NOMO-1 treated with dmso at 0.1 percent for 144 hours (cell line): ENCODE results near the gene SPOCK1.

ENCODE experiments used
- DNase-seq: peaks from one replicate; lab custom pipeline; 2025; ENCODE audit not compliant: unreplicated experiment; lab: John Stamatoyannopoulos, UW

Gene SPOCK1

DNA sequence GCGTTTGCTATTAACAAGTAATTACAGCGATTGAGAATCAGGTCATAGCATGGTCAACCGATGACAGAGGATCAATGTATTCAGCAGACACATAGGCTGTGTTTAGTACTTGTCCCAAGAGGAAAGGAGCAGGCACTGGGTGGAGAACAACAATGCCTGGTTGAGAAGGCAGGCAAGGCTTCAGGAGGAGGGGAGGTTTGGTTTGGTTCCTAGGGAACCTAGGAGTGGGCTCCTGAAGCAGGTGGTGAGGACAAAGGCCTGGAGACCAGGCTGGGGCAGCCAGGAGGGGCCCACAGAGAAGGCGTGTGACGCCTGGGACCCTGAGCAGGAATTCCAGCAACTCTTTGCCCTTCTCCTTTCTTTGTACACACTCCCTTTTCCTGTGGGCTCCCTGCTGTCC is 195.6 kb downstream of the SPOCK1 start:
- DNase-seq = no peak

DNA sequence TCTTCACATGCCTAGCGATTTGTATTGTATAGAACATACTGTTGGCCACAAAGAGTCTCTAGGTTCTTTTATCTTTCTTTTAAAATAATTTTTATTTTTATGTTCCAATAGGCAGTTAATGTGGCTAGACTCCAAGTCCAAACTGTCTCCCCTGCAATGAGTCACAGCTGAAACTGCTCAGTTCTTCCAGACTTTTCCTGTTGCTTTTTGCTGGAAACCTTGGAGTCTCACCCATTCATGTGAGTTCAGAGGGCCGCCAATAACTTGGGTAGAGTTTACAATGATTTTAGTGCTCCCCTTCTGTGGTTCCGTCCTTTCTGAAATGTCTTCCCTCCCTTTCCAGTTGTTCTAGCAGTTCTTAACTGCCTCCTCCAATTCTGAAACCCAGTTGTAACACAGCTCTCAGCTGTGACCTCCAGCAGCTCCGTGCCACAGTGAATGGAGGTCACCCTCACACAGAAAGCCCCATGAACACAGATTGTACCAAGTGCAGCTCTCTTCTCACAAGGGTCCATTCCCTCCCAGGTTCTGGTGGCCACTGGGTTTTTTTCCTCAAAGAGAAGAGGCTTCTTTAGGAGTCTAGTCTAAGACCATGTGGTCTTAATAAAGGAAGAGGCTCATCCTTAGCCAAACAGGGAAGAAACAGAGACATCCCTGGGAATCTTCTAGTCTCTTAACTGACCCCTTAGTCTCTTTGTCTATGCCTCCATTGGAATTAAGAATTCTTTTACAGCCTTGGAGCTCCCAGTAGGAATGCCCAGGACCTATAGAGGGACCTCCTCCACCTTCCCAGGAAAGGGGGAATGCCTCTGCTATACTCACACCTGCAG is 198.5 kb downstream of the SPOCK1 start:
- DNase-seq = no peak

DNA sequence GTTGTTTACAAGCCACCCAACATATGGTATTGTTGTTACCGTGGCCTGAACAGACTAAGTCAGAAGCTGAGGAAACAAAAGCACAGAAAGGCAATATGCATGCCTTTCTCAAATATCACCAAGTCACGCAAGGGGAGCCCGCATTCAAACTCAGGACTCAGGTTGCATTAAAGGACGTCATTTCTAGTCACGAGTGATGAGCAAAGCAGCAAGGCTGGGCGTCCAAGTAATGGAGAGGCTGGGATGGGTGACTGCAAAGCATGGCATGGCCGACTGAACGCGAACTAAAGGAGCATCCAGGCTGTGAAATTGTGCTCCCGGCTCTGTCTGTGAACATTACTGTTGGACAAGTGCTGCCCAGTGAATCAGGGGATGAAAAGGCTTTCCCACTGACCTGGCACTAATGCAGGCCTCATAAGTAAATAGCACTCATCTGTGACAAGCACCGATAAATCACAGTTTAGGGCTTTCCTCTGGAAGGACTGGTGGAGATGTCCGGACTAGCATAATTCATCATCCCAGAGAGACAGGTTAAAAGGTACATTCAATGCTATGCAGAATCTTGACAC is 202.8 kb downstream of the SPOCK1 start:
- DNase-seq = no peak

DNA sequence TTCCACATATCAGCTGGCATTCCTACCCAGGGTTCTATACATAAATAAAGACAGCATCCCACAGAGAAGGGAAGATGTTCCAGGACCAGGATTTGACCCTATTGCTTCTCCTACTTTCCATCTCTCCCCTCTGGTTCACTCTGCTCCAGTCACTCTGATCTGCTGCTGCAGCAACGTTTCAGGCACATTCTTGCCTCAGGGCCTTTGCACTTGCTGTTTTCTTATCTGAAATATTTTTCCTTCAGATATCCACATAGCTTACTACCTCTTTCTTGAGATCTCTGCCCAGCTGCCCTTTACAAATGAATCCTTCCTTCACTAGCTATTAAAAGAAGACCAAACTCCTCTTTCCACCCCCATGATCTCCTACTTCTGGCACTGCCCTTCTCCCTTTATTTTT is 204.5 kb downstream of the SPOCK1 start:
- no peak for DNase-seq

DNA sequence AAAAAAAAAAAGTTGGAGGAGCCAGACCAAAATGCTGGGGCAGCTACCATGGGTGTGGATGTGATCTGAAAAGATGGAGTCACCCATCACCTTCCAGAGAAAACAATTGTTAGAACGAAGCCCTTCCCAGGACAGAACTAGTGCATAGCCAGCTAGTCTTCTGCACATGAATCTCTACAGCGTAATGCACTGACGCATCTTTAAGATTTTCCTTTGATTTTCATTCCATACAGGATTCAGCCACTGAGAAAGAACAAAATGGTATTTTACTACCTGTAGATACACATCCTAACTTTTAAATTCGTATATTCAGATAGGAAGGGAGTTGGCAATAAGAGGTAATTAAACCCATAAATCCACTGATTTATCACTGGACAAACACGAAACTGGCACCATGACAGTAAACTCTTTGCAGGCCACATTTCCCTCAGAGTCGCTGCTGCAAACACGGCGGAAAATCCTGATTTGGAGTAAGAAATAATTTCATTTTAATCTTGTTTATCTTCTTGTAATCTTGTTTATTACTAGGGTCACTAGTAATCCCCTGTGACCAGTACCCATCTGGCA is 206.6 kb downstream of the SPOCK1 start:
- DNase-seq = no peak

DNA sequence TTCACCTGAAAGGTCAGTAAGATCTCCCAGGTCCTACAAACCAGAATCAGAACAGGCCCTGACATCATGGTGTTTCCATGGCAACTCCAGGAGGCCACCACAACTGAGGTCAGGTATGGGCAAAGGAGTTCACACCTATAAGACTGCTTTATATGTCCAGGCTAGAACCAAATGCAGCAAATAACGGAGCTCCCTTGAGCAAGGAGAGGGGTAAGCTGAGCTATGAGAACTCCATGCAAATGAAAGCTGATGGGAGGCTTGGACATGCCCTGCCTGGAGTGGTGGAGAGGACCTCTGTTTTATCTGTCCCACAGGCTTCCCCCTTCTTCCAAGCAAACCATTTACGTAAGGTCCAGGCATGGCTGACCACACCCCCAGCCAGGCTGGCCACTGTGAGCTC is 207.7 kb downstream of the SPOCK1 start:
- no peak for DNase-seq

DNA sequence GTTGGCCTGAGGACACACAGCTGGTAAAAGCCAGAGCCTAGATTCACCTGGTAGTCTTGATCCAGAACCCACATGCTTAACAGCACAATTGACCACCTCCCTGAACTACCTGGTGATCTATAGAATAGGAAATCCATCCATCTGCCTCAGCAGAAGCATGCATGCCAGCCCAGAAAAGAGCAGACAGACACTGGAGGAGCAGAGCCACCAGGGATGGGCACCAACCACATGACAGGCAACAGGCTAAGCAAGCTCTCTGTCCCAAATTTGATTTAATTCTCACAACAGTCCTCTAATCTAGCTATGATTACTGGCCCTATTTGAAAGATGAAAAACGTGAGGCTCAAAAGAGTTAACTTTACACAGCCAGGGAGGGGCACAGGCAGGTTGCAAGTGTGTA is 208.1 kb downstream of the SPOCK1 start:
- no peak for DNase-seq

DNA sequence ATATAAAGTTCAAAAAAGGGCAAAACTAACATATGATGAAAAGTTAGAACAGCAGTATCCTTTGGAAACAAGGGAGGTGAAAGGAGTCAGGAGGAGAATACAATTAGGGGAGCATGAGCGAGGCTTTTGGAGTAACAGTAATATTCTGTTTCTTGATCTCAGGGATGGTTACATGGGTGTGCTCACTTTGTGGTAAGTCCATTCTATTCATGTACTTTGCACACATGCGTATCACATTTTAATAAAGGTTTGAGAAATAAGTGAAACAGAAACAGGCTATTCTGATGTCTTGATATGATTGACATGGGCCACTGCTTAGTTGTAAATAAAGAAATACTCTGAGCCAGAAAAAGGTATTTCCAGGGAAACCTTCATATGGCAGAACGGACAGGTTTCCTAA is 208.8 kb downstream of the SPOCK1 start:
- no peak for DNase-seq

DNA sequence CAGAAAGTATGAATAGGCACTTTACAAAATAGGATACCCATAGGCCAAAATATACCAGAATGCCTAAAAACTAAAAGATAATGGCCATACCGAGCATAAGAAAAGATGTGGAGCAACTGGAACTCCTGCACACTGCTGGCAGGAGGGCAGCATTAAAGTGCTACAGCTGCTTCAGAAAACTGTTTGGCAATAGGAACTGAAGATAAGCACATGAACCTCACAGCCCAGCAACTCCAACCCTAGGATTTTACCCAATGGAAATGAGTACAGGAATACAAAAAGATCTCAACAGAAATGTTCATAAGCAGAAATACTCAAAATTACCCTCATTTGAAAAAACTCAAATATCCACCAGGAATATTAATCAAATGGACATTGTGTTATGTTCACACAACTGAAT is 209.3 kb downstream of the SPOCK1 start:
- no peak for DNase-seq

DNA sequence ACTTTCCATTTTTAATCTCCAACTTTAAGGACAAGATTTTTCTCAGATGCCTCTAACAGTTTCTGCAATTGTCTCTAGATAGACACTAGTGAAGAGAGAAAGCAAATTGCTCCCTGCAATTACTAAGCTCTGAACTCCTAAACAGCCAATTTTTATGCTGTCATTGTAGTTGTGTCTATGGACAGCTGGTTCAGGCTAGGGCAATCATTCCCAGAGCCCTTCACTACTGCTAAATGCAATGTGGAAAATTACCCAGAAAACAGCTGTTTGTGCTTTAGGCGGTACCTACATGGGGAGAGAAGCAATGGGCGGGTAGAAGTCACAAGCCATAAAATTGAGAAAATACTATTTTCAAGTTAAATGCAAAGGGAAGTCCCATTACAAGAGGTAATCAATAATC is 211.6 kb downstream of the SPOCK1 start:
- DNase-seq = no peak

DNA sequence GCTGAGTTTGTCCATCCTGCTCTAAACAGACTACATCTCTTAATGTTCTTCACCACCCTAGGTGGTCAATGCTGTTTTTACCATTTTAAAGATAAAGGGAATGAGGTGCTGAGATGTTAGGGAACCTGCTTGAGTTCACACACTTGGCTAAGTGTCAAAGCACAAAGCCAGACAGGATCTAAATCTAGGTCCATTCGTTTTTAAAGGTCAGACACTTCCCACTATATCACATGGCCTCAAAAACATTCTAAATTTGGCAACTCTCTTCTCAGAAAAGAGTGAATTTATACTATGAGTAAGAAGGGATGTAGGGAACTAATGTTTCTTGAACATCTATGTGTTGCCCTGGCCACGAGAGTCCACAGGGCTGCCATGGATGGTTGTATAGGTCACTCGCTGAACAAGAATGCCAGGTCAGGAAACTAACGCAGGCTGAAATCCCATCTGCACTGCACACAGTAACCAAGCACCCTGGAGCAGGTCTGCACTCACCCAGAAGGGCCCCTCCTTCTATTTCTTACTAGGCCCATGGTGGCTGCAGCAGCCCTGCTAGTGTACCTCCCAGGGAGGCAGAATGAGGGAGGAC is 213.0 kb downstream of the SPOCK1 start:
- DNase-seq = no peak

DNA sequence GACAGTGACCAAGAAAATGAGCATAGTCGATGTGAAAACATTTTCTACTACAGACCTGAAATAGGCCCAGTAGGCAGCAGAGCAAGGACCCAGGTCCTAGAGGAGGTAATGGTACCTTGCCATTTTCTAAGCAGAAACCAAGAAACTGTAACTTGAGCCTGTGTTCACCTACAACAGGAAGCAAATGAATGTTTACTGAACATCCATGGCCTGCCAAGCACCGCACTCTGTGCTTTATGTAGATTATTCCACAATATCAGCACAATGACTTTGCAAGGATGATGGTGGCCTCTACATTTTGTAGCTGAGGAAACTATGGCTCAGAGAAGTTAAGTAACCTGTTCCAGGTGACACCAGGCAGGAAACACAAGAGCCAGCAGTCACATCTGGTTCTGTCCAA is 215.3 kb downstream of the SPOCK1 start:
- DNase-seq = no peak

DNA sequence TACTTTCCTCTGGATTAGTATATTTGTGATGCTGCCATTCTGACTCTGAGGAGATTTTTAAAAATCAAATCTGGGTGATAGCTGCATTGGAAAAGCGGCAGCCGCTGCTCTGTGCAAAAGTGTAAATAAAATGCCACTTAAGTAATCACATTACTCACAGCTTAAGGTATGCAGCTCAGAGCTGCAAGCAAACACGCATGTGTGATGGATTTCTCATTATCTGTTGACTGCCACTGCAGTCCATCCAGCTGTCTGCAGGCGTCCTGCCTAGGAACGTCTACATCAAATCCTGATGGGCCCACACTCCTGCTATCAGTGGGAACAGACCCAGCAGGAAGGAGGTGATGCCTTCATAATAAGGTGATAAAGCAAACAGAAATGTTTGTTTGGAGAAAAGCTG is 216.9 kb downstream of the SPOCK1 start:
- no peak for DNase-seq

DNA sequence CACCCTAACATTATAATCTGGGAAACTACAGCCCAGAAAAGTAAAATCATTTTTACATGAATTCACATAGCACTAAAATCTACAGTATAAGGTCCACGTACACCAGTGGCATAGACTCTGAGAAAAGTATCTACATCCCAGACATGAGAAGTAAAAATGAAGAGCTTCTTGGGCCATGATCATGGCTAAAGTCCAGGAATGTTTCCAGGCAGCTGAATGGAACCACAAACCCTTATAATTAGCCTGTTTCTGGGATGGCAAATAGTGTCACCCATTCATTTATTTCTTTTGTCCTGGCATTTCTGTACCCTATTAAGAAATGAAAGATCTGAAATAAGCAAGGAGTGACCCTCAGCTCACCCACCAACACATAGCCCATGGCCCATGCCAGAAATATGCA is 217.9 kb downstream of the SPOCK1 start:
- no peak for DNase-seq

DNA sequence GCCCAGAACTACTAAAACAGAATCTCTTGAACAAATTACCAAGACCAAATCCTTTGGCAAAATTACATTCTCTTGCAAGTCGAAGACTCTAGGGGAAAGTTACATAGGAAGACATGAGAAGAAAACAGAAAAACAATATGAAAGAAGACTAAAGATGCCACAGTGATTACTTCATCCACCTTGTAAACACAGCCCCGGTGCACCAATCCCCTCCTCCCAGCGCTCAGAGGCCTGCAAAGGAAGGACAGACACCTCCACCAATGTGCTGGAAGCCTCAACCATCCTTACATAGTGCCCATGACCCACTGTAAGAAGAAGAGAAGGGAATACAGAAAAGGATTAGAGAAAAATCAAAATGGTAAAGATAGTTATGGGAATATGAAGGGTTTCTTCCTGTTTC is 218.5 kb downstream of the SPOCK1 start:
- DNase-seq = no peak

DNA sequence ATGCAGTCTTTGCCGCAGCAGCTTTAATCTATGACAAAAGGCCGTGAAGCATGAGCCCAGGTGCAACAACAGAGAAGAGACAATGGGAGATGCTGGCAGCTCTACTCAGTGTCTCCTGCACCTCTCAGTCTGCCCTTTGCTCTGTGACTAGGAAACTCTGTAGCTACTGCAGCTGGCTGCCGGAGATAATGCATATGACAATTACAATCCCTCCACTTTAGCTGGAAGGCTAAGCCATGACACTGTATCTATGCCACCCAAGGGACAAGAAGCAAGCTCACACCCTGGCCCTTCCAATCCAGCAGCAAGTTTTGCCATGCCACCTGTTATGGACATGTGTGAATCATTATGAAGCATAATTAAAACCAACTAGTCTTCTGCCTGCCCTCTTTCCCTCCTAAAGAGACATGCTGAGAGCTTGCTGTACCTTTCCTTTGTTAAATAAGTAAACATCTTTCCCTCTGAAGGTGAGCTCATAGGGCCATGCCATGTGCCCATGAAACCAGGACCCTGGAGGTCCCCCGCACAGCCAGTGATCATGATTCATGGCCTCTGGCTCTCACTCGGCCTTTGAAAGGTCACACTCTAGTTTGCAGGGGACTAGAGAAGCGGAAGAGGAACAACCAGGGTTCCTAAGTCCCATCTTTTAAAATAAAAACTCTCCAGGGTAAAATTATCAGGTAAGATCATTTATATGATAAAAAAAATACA is 219.4 kb downstream of the SPOCK1 start:
- DNase-seq = no peak

DNA sequence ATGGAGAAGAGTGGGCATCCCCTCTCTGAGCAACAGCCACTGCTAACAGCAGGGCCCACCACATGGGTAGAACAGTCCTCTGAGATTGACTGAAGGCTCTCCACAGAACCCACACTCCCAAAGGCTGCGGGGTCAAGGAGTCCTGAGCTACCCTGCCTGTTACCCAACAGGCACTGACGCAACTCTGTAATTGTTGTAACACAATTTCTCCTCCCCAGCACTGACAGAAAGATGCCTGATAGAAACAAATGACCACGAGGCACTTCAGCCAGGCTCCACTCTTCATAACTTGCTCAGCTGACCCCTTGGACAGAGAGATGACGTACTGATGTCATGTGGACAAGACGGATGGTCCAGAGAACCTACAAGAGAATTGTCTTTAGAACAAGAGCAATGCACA is 220.7 kb downstream of the SPOCK1 start:
- DNase-seq = peak; percentile 1

DNA sequence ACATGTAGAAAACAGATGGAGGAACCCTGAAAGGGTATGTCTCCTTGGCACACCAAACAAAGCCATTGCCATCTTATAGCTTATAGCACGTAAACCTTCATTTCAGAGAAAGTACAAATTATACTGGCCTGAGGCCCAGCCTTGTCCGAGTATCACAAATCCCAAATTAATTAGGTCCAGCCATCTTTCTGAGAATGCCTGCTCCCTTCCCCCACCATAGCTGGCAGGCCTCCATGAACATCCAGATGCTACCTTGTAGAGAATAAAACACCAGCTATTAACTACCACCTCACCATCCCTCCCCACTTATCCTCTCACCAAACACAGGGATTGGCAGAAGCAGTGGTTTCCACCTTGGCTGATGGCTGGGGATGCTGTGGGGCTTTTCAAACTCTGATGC is 224.0 kb downstream of the SPOCK1 start:
- no peak for DNase-seq

DNA sequence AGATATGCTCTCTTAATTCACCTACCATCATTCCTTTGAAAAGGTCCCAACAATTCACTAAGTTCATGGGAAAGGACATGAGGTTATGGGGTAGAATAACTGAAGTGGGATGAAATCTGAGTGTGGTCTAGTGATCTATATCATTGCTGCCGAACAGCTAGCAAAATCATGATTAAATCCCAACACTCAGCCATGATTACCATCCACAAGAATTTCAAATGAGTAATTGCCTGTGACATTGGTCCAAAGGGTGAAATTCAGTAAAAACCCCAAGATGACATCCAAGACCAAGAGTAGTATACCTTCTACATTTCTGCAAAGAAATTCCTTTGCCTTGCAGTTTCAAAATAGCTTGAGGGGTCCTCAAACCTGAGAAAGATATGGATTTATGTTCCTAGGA is 225.6 kb downstream of the SPOCK1 start:
- DNase-seq = no peak

DNA sequence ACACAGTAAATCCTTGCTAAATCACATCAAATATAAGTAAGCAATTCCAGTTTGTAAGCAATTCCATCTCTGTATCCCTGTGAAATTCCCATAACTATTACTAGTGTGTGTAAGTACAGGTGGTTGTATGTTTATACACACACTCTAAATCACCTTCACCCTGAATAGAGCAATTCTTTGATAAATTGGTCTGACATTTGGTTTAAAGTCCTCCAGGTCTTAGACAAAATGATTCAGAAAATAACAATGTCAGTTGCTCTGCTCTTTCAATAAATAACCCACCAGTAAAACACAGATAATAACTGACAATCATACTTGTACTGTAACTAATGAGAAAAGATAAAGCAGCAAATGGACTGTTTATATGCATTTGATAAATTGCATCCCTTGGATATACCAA is 226.3 kb downstream of the SPOCK1 start:
- no peak for DNase-seq

DNA sequence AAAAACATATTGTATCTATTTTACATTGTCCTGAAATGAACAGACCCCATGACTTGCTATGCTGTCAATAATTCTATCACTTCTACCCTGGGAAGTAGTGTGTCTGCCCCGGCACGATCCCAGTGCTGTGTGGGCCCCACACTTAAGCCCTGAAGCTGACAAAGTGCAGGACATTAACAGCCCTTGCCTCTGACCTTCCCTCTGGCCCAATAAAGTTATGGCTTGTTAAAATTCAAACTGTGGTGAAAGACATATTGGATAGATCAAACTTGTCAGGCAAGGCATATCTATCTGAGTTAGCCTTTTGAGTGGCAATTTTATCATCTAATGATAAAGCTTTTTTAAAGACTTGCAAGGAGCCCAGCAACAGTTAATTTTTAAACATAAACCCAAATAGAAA is 229.2 kb downstream of the SPOCK1 start:
- DNase-seq = no peak

DNA sequence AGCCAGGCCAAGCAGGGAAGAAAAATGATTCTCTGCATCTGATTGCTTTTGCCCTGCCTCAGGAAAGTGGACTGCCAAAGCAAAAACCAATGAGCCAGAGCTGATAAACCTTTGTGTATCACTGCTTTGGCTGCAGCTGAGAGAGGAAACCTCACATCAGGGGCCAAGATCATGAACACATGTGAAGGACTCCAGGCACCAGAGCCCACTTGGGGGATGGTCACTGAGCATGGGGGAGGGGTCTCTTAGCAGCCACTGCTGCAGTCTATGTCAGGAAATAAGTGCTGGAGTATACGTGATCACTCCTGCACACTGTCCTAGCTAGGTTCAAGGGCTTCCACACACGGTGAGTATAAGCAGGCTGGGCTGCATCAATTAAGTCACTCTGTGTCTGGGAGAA is 229.9 kb downstream of the SPOCK1 start:
- no peak for DNase-seq
